ENCODE results near the gene NR2F2. TPM values are rescaled to one million over a fixed set of nuclear protein-coding genes. Genes with fewer than 3 reads are reported as not detected.

NR2F2 gene
- total and polyA plus RNA-seq, 10 donors, result 18.6 to 256 (median 111) TPM

DNA sequence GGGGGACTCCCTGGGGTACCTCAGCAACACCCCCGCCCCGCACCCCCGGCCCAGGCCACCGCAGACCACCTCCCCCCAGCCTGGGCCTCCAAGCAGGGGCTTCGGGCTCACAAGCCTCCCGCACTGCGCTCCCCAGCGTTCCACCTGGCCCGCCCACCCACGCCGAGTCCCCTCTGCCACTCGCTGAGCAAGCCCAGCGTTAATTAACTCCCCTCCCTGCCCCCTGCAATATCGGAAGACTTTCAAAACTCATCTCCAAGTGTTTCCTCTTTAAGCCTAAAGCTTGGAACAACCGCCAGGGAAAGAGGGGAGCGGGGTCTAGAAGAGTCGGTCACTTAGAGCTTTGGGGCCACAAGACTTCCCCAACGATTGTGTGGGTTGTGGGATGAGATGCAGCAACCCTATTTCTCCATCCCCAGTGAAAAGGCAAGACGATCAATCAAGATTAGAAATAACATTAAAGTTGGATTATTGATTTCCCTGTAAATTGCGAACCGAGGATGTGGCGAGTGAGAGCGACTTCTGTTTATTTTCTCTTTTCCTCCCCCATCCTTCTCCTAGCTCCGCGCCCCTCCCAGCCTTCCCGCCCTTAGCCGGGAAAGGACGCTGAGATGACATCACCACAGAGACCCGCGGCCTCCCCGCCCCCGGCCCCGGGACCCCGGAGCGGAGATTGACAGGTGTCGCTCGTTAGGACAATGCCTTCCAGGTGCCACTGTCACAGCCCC, 30.2 kb downstream of the NR2F2 start:
- intact Hi-C loops (cut with DNase I; ENCODE audit: low total_unique reads), result loop anchor here (5.0 kb wide), 1 partner anchor 527 kb away; no protein-coding TSS in a partner anchor
- no peak for DNase-seq
- 11 to 20% (median 13%) methylated on average over 31 to 37 of the region's 37 CpGs for WGBS, 5 donors
- peaks cover 0 to 100% (median 59%) of the 10 kb centered on the region in 7 donors for H3K27me3 ChIP-seq (replicated peaks in 1 of 7)
- H3K36me3 ChIP-seq, result no peaks in the 10 kb centered on the region
- H3K4me3 ChIP-seq, result peak overlapping the region in 7 of 8 donors; percentile 1 to 84 (median 34)
- TF ChIP-seq POLR2AphosphoS5 (IDR thresholded peaks at IDR 0.05), result no peak
- TF ChIP-seq, protein P1, sequence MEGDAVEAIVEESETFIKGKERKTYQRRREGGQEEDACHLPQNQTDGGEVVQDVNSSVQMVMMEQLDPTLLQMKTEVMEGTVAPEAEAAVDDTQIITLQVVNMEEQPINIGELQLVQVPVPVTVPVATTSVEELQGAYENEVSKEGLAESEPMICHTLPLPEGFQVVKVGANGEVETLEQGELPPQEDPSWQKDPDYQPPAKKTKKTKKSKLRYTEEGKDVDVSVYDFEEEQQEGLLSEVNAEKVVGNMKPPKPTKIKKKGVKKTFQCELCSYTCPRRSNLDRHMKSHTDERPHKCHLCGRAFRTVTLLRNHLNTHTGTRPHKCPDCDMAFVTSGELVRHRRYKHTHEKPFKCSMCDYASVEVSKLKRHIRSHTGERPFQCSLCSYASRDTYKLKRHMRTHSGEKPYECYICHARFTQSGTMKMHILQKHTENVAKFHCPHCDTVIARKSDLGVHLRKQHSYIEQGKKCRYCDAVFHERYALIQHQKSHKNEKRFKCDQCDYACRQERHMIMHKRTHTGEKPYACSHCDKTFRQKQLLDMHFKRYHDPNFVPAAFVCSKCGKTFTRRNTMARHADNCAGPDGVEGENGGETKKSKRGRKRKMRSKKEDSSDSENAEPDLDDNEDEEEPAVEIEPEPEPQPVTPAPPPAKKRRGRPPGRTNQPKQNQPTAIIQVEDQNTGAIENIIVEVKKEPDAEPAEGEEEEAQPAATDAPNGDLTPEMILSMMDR (IDR thresholded peaks at IDR 0.05 in 8 of 11, conservative IDR thresholded peaks at IDR 0.05 in 3 of 11), result no peak
- no peak for TF ChIP-seq POLR2A (IDR thresholded peaks at IDR 0.05)
- peaks cover 6 to 48% (median 29%) of the 10 kb centered on the region in 6 donors for H3K4me1 ChIP-seq
- peaks cover 0 to 3% (median 0%) of the 10 kb centered on the region in 8 donors for H3K9me3 ChIP-seq
- peak overlapping the region in 7 of 8 donors; percentile 78 to 91 (median 90) for H3K27ac ChIP-seq

DNA sequence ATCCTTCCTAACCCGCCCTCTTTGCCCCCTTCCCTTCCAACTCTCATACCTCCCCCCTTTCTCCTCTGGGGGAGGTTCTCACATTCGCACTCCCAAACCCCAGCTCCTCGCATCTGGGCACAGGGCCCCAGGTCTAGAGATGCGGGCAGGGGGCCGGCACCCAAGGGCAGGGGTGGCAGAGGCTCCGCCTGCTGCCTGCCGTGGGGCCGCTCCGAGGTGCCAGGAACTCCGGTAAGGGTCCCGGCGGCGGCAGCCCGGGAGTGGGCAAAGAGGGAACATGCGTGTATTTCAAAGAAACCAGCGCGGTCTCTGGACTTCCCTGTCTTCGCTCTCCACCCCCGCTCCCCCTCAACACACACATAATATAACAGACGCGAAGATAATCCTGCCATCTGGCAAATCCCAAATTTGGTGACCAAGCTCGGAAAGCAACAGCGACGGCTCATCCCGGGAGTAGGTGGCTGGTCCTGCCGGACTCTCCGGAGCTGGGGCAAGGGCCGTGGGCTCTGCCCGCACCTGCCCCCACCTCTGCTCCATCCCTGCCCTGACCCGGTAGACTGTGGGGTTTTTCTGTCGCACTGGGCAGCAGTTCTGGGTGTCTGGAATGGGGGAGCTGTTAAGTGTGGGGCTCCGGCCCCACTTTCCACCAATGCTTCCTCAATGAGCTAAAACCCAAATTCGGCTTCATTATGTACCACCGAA, 31.0 kb downstream of the NR2F2 start:
- Histone ChIP-seq H3K36me3 (no peaks in the 10 kb centered on the region), H3K4me1 (peaks cover 2 to 41% (median 23%) of the 10 kb centered on the region in 6 donors), H3K27me3 (replicated peaks in 1 of 7) (peaks cover 0 to 100% (median 63%) of the 10 kb centered on the region in 7 donors), H3K4me3 (peak overlapping the region in 6 of 8 donors; percentile 6 to 84 (median 32)), H3K27ac (peak overlapping the region in 7 of 8 donors; percentile 78 to 91 (median 90)), H3K9me3 (peaks cover 0 to 3% (median 0%) of the 10 kb centered on the region in 8 donors)
- WGBS, 5 donors, result 19 to 41% (median 25%) methylated on average over 33 to 34 of the region's 34 CpGs
- DNase-seq, result no peak
- intact Hi-C loops (cut with DNase I; ENCODE audit: low total_unique reads), result loop anchor here (5.0 kb wide), 1 partner anchor 526 kb away; no protein-coding TSS in a partner anchor
- peak in 1 of 3 donors; percentile 49 for TF ChIP-seq POLR2AphosphoS5 (IDR thresholded peaks at IDR 0.05)
- TF ChIP-seq POLR2A (IDR thresholded peaks at IDR 0.05), result no peak
- TF ChIP-seq, protein P1 (IDR thresholded peaks at IDR 0.05 in 8 of 11, conservative IDR thresholded peaks at IDR 0.05 in 3 of 11), result no peak

DNA sequence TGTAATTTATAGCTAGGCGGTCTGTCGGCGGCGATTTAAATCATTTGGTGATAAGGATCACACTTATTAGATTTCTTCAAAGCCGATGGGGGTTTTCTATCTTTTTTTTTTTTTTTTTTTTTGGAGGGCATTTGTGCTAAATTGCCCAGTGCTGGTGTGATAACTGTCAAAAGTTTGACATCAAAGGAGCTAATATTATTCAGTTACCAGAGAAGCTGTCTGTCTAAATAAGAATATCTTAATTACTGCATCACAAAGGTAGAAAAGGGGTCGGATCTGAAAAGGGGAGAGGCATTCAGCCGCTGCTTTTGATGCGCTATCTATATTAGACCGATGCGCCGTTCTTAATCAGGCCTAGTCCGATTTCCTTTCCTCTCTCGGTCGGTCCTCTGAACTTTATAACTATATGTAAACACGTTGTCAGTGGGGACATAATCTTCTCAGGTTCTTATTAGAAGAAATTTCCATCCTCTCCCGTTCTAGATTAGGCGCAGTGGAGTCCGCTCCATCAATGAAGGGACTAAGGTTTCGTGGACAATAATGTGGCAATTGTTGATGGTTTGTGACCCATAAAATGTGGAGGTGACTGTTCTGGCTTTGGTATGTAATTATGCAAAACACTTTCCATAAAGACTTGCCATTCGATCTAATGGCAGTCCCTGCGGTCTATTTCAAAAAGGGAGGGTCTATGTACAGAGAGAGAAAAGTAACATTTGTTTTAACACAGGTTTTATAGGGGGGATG, 31.7 kb downstream of the NR2F2 start:
- Histone ChIP-seq H3K36me3 (no peaks in the 10 kb centered on the region), H3K9me3 (peaks cover 0 to 3% (median 0%) of the 10 kb centered on the region in 8 donors), H3K4me3 (peak overlapping the region in 1 of 8 donors; percentile 84), H3K27ac (peak overlapping the region in 6 of 8 donors; percentile 78 to 91 (median 90)), H3K4me1 (peaks cover 0 to 34% (median 16%) of the 10 kb centered on the region in 6 donors), H3K27me3 (replicated peaks in 1 of 7) (peaks cover 0 to 100% (median 64%) of the 10 kb centered on the region in 7 donors)
- no peak for DNase-seq
- TF ChIP-seq POLR2A (IDR thresholded peaks at IDR 0.05) (no peak), POLR2AphosphoS5 (IDR thresholded peaks at IDR 0.05) (no peak)
- TF ChIP-seq, protein P1 (IDR thresholded peaks at IDR 0.05 in 8 of 11, conservative IDR thresholded peaks at IDR 0.05 in 3 of 11), result no peak
- intact Hi-C loops (cut with DNase I; ENCODE audit: low total_unique reads), result loop anchor here (5.0 kb wide), 1 partner anchor 525 kb away; no protein-coding TSS in a partner anchor
- WGBS, 5 donors, result 26 to 47% (median 34%) methylated on average over 21 of the region's 21 CpGs

All from spleen (tissue), 11 donors.